Glomerular visceral epithelial cell (primary cell): ENCODE measurements around the gene UBE2G2.

ENCODE experiments used
- DNase-seq: peaks from one replicate; pipeline ENCODE4 v3.0.0-alpha.2; 2016; ENCODE audit errors: extremely low spot score

The UBE2G2 gene

DNA sequence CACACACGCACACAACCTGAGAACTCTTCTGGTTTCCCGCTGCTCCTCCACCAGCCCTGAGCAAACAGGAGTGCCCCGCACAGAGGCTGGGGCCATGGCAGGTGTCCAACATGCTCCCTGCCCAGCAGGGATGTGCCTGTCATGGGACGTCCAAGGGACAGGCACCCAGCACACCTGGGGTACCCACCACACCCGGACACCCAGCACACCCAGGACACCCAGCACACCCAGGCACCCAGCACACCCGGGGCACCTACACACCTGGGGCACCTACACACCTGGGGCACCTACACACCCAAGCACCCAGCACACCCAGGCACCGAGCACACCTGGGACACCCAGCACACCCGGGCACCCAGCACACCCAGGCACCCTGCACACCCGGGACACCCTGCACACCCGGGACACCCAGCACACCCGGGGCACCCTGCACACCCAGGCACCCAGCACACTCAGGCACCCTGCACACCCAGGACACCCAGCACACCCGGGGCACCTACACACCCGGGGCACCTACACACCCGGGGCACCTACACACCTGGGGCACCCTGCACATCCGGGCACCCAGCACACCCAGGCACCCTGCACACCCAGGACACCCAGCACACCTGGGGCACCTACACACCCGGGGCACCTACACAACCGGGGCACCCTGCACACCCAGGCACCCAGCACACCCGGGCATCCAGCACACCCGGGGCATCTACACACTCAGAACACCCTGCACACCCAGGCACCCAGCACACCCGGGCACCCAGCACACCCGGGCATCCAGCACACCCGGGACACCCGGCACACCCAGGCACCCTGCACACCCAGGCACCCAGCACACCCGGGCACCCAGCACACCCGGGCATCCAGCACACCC, 37.9 kb downstream of the UBE2G2 start:
- DNase-seq, result no peak

- DNase-seq, result no peak
Measured at GRCh38 chr21:44763050-44763378, 38.6 kb downstream of the UBE2G2 start.

DNA sequence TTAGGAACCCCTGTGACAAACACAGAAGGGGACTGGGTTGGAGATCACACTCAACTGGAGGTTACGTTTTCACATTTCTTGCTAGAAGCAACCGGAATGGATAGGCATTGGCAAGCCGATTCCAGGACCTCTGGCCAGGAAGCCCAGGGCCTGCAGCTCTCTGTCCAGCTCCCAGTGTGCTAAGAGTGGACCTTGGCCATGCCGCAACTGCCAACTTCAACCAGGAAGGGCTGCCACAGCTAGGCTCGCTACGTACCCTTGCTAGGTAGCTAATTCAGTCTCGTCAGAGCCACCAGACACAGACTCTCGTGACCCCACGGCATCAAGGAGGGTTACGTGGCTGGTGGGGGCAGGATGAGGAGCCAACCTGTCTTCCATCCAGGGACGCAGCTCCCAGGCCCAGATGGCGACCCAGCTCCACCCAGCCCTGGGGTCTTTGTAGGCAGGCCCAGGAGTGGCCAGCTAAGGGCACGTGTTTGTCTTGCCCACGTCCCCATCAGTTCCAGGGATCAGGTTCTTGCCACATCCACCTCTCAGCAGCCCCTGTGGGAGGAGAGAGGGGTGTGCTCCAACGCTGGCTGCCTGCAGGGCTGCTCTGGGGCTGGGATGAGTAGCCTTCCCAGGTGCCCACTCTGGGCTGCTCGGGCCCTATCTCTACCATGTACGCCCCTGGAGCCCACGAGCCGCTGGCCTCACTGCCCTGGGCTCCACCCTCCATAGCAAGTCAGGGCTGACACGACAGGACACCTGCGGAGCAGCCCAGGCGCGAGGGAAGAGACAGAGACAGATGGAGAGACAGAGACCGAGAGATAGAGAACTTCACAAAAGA, 39.2 kb downstream of the UBE2G2 start:
- no peak for DNase-seq

DNA sequence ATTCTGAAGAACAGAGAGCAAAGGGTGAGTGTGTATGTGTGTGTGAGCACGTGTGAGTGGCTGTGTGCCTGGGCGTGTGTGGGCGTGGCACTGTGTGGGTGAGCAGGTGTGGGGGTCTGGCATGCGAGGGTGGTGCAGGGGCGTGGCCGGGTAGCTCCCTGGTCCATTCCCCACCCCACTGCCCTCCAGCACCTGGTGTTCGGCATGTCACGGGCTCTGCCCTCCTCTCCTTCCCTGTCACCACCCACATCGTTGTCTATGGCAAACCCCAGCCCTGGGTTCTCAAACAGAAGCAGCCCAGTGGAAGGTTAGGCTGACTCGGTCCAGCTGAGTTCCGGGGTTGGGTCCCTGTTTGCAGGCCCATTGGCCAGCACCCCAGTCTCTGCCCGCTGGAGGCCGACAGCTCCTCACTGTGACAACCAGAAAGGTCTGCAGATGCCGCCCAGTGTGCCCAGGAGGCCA, 39.8 kb downstream of the UBE2G2 start:
- DNase-seq, result no peak

GRCh38 chr21:44761011-44761729, 40.5 kb downstream of the UBE2G2 start:
- DNase-seq, result no peak

DNA sequence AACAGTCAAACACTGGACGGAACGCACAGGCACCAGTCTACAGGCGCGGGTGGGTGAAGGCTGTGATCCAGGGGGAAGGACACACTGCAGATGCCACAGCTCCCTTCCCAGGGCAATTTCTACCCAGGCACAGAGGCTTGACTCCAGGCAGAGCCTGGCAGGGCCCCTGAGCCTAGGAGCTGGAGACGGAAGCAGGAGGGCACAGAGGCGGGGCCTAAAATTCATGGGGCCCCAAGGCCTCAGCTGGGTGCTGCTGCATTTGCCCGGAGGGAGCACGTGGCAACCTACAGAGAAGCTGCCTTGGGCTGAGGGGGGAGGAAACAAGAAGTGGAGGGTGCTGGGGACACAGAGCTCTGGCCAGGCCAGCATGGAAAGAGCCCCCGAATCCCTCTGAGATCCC, 41.2 kb downstream of the UBE2G2 start:
- no peak for DNase-seq

DNA sequence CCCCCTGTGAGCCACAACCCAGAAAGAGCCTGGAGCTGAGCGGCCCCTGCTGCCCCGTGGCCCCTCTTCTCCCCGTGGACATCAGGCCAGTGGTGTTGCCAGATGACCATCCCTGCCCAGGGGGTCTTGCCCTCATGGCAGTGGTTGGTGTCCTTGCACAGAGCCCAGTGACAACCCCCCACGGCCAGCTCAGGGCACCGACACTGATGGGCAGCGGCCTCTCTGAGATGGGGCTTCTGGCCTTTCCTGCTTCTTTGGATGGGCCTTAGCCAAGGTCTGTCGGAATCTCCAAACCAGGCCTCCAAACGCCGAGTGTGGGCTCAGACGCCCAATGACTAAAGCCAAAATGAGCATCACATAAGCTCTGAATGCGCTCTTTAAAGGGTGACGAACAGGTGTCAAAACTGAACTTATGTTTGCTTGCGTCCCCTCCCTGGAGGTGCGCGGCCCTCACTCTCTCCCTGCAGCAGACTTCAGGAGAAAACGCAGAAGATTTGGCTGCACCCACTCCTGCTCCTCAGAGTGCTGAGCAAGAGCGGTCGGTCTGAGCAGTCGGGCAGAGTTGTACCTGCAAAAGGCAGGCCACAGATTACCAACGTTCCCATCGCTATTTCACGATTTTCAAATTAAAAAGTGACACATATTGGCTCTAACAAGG, 41.9 kb downstream of the UBE2G2 start:
- no peak for DNase-seq

GRCh38 chr21:44758781-44759627, 42.6 kb downstream of the UBE2G2 start:
- no peak for DNase-seq

DNA sequence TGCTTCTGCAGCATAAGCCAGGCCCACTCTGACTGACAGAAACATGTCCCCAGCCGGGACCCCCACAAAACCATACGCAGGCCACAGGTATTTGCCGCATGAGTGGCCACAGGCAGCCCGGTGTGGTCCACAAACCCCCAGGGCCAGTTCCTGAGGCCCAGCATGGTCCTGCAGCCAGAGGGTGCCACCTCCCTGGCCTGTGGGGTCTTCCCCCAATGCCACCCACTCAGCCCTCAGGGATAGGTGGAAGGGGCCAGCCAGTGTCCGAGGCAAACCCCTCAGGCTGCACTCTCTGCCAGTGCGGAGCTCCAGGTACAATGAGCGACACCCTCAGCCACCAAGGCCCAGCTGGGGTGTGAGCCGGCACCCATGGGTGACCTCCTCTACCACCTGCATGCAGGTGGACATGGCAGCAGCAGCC, 43.5 kb downstream of the UBE2G2 start:
- no peak for DNase-seq

DNA sequence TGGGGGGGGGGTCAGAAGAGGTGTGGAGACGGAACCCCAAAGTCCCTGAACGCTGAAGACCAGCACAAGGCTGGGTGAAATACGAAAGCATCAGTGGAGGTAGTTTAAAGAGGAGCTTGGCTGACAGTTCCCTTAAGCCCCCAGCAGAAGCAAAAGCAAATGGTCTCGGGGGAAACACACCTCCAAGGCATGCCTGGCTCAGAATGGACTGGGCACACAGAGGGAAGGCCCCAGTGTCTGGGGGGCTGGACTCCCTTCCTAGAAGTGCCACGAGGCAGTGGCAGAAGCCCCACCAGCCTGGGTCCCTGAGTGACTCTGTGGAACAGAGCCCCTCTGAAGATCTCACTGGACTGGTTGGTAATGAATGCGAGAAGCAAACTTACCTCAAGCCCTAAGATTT, 43.9 kb downstream of the UBE2G2 start:
- DNase-seq, result no peak

GRCh38 chr21:44756423-44757185, 45.0 kb downstream of the UBE2G2 start:
- DNase-seq, result no peak

- DNase-seq, result no peak
Measured at GRCh38 chr21:44755227-44755626, 46.4 kb downstream of the UBE2G2 start.

- DNase-seq, result no peak
Measured at GRCh38 chr21:44753357-44753756, 48.3 kb downstream of the UBE2G2 start.

- DNase-seq, result no peak
Measured at GRCh38 chr21:44752671-44753235, 48.9 kb downstream of the UBE2G2 start.

DNA sequence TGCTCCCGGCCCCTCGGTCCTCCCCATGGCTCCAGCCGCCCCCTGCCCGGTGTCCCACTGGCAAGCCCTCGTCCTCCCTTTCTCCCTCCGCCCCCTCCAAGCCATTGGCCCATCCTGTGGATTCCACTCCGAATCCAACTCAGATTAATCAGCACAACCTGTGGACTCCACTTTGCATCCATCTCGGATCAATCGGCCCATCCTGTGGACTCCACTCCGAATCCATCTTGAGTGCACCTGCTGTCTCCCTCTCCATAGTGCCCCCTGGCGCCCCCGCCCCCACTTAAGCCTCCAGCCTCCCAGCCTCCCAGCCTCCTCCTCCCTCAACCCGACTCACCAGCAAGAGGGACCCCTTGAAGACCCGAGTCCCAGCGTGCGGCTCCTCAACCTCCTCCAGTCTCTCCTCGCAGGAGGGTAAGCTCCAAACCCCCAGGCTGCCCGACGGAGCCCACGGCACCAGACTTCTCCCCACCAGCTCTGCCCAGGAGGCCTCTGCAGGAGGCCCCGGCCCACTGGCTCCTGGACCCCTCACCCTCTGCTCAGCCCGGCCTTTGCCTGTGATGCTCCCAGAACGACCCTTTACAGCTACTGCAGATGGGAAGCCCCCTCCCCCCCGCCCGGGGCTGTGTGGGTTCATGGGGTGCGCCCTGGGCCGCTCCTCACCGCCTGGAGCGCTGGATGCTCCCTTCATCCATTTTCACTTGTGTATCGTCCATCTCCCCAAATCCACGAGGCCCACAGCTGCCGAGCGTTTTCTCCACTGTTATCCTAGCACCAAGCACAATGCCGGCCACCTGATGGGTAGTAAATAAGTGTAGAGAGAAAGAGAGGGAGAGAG, 49.6 kb downstream of the UBE2G2 start:
- DNase-seq, result no peak

DNA sequence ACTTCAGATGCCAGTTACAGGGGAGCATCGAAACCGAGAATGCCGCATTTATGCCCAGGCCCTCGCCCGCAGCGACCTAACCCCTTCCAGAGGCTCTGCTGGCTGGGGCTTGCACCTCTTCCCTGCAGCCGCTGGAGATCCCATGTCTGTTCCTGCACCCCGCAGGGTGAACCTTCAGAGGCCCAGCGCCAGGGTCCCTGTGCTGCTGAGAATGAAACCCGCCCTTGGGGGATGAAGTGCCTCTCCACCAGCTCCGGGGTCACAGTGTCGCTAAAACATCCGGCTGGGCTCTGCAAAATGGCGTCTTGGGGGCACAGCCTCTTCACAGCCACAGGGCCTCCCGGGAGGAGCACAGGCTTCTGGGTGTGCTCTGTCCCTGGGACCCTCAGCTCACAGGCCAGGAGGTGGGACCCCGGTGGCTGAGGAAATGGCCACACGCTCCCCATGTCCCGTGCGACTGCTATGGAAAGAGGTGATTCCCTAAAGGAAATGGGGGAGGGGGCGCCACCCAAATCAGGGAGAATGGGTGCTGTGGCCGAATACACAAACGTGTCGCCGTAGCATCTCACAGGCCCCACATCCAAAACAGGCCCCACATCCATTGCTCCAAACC, 50.3 kb downstream of the UBE2G2 start:
- DNase-seq, result no peak

DNA sequence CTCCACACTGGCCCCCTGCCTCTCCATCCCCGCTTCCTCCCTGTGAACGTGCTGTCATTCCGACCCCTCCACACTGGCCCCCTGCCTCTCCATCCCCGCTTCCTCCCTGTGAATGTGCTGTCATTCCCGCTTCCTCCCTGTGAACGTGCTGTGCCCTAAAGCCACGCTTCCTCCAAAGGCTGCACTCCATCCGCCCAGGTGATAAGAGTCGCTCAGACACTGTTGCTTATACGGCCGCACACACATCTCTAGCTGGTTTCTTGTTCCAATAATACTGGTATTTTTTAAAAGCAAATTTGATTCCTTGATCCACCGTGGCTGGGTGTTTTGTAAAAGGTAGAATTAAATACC, 51.0 kb downstream of the UBE2G2 start:
- DNase-seq, result no peak
